RCC 7860 (cell line): Measurements from ENCODE around the gene MAP7D2.

Experiments used
- DNase-seq: peaks from one replicate; pipeline ENCODE4 v3.0.0-alpha.2; 2015; ENCODE audit warnings: low spot score
- FAIRE-seq: peaks from 2 replicates; lab custom pipeline; 2012; peaks lifted over from hg19 to GRCh38; lab: Jason Lieb, UNC

MAP7D2 gene

GRCh38 chrX:20046223-20046622 lies 70.5 kb downstream of the MAP7D2 start:
- DNase-seq (no peak), FAIRE-seq (no peak)

- no peak for FAIRE-seq
- no peak for DNase-seq
Measured at GRCh38 chrX:20042221-20042620, 74.5 kb downstream of the MAP7D2 start.

- no peak for DNase-seq
- FAIRE-seq = no peak
Measured at GRCh38 chrX:20038966-20039365, 77.7 kb downstream of the MAP7D2 start.

GRCh38 chrX:20037186-20037585 lies 79.5 kb downstream of the MAP7D2 start:
- DNase-seq (no peak), FAIRE-seq (no peak)

- FAIRE-seq = no peak
- DNase-seq = no peak
Measured at GRCh38 chrX:20032201-20032600, 84.5 kb downstream of the MAP7D2 start.

- FAIRE-seq (peak; percentile 91), DNase-seq (peak; percentile 40)
Measured at GRCh38 chrX:20029728-20030127, 87.0 kb downstream of the MAP7D2 start.

- FAIRE-seq (no peak), DNase-seq (no peak)
Measured at GRCh38 chrX:20028588-20028987, 88.1 kb downstream of the MAP7D2 start.

- peak; percentile 57 for DNase-seq
- peak; percentile 73 for FAIRE-seq
Measured at GRCh38 chrX:20026278-20026677, 90.4 kb downstream of the MAP7D2 start.

GRCh38 chrX:20019672-20020365 lies 96.9 kb downstream of the MAP7D2 start:
- DNase-seq (no peak), FAIRE-seq (no peak)

- DNase-seq (no peak), FAIRE-seq (no peak)
Measured at GRCh38 chrX:20016616-20016945, 100.1 kb downstream of the MAP7D2 start.

- FAIRE-seq = no peak
- DNase-seq = no peak
Measured at GRCh38 chrX:20015945-20016615, 100.6 kb downstream of the MAP7D2 start.

GRCh38 chrX:20015422-20015821 lies 101.3 kb downstream of the MAP7D2 start:
- no peak for FAIRE-seq

GRCh38 chrX:20011608-20012007 lies 105.1 kb downstream of the MAP7D2 start:
- DNase-seq (no peak), FAIRE-seq (no peak)

More at GRCh38 chrX:20015422-20015821, 101.3 kb downstream of the MAP7D2 start:
- DNase-seq = no peak

- FAIRE-seq = no peak
- DNase-seq = no peak
Measured at GRCh38 chrX:20007962-20008622, 108.6 kb downstream of the MAP7D2 start.

GRCh38 chrX:20005883-20006282 lies 110.8 kb downstream of the MAP7D2 start:
- DNase-seq (no peak), FAIRE-seq (no peak)

GRCh38 chrX:20001588-20001987 lies 115.1 kb downstream of the MAP7D2 start:
- FAIRE-seq = no peak
- no peak for DNase-seq

GRCh38 chrX:19991350-19991718 lies 125.4 kb downstream of the MAP7D2 start:
- no peak for DNase-seq
- no peak for FAIRE-seq

- FAIRE-seq (no peak), DNase-seq (peak; percentile 75)
Measured at GRCh38 chrX:19990556-19991349, 126.0 kb downstream of the MAP7D2 start, which contains the start of gene BCLAF3. Gene BCLAF3 (minus strand): TSS chrX:19991061. CDS start chrX:19970264, 20,797 bp downstream.

GRCh38 chrX:19990151-19990555 lies 126.6 kb downstream of the MAP7D2 start:
- FAIRE-seq (no peak), DNase-seq (no peak)

- DNase-seq (no peak), FAIRE-seq (no peak)
Measured at GRCh38 chrX:19987856-19988255, 128.9 kb downstream of the MAP7D2 start.

GRCh38 chrX:19986531-19986930 lies 130.2 kb downstream of the MAP7D2 start:
- DNase-seq = no peak
- peak; percentile 61 for FAIRE-seq
